Gastroesophageal sphincter (tissue), 4 donors: ENCODE data around the gene EP300. TPM values are rescaled to one million over a fixed set of nuclear protein-coding genes. Genes with fewer than 3 reads are reported as not detected.

ENCODE experiments used
- ATAC-seq: fragments of 150-250 bp; one replicate; pipeline ENCODE4 v1.9.1; 2016; ENCODE audit warnings: mild to moderate bottlenecking, moderate library complexity
- H3K27ac ChIP-seq, 4 donors: fragments of 200-600 bp; sonication (generic) in 3 of 4; 1 replicate in 3 of 4; 2 replicates in 1 of 4; pipeline ENCODE4 v1.5.1; 2016 to 2019
- H3K27me3 ChIP-seq: fragments of 200-600 bp; sonication (generic); one replicate; pipeline ENCODE4 v1.5.1; 2019
- H3K36me3 ChIP-seq, 2 donors: fragments of 200-600 bp; sonication (generic); one replicate each; pipeline ENCODE4 v1.5.1; 2019; ENCODE audit warnings: control low read depth in 1 of 2
- H3K4me1 ChIP-seq, 3 donors: fragments of 200-600 bp; sonication (generic); 1 replicate in 2 of 3; 2 replicates in 1 of 3; pipeline ENCODE4 v1.5.1; 2016 to 2019; ENCODE audit warnings: control low read depth in 2 of 3
- H3K4me3 ChIP-seq, 2 donors: fragments of 200-600 bp; sonication (generic); one replicate each; pipeline ENCODE4 v1.5.1; 2019; ENCODE audit warnings: mild to moderate bottlenecking in 1 of 2, moderate library complexity in 1 of 2
- H3K9me3 ChIP-seq, 3 donors: fragments of 200-600 bp; sonication (generic); one replicate each; pipeline ENCODE4 v1.5.1; 2017 to 2019; ENCODE audit warnings: control low read depth in 2 of 3
- EP300 ChIP-seq: sonication (generic); formaldehyde crosslinking; IDR thresholded peaks from one replicate; pipeline ENCODE4 v1.6.1; 2017; ENCODE audit warnings: antibody characterized with exemption, mild to moderate bottlenecking
- POLR2A ChIP-seq, 2 donors: fragments of 450-650 bp; IDR thresholded peaks; one replicate each; pipeline ENCODE4 v1.6.1; 2017; ENCODE audit warnings: antibody characterized with exemption in 2 of 2, mild to moderate bottlenecking in 2 of 2, moderate library complexity in 1 of 2
- POLR2AphosphoS5 ChIP-seq: sonication (generic); formaldehyde crosslinking; IDR thresholded peaks from one replicate; pipeline ENCODE4 v1.6.1; 2017; ENCODE audit warnings: antibody characterized with exemption
- WGBS, 2 donors: methylation state at CpG; one replicate each; pipeline ENCODE4 v1.1.5; 2018; ENCODE audit warnings: low coverage in 1 of 2; 5-methylcytosine and 5-hydroxymethylcytosine counted together
- total RNA-seq, 4 donors: library from RNA; depleted of rRNA; stranded (reverse); fragments of >200 nt; gene quantifications; one replicate each; pipeline ENCODE4 v1.1.0, GENCODE V29; 2016
- TF ChIP-seq, protein P1 (sequence below), 4 experiments: fragments of 200-600 bp in 2 of 4; fragments of 450-650 bp in 2 of 4; sonication (generic) in 1 of 4; IDR thresholded peaks; one replicate each; pipeline ENCODE4 v1.5.1; 2017 to 2019; ENCODE audit warnings: antibody characterized with exemption in 4 of 4, mild to moderate bottlenecking in 2 of 4, moderate library complexity in 2 of 4

EP300 gene
- total RNA-seq, 4 donors from 2014 or later, result 57.8 to 107 (median 79.2) TPM

- peak; percentile 100 for ATAC-seq
- peak within 1 kb of the TSS; percentile 19 to 93 (median 86) for H3K27ac ChIP-seq
- no peaks in the 10 kb centered on the region for H3K9me3 ChIP-seq
- H3K36me3 ChIP-seq, result peaks cover 0 to 26% of the 10 kb centered on the region in 2 donors
- peak; percentile 73 for TF ChIP-seq POLR2AphosphoS5
- TF ChIP-seq, protein P1, sequence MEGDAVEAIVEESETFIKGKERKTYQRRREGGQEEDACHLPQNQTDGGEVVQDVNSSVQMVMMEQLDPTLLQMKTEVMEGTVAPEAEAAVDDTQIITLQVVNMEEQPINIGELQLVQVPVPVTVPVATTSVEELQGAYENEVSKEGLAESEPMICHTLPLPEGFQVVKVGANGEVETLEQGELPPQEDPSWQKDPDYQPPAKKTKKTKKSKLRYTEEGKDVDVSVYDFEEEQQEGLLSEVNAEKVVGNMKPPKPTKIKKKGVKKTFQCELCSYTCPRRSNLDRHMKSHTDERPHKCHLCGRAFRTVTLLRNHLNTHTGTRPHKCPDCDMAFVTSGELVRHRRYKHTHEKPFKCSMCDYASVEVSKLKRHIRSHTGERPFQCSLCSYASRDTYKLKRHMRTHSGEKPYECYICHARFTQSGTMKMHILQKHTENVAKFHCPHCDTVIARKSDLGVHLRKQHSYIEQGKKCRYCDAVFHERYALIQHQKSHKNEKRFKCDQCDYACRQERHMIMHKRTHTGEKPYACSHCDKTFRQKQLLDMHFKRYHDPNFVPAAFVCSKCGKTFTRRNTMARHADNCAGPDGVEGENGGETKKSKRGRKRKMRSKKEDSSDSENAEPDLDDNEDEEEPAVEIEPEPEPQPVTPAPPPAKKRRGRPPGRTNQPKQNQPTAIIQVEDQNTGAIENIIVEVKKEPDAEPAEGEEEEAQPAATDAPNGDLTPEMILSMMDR (IDR thresholded peaks at IDR 0.05), result no peak
- TF ChIP-seq EP300, result no peak
- TF ChIP-seq POLR2A (IDR thresholded peaks at IDR 0.05), result peak; percentile 18 to 24
- WGBS, 2 donors, result 5 to 7% methylated on average over 11 to 21 of the region's 47 CpGs
- no peaks in the 10 kb centered on the region for H3K27me3 ChIP-seq
- peak within 1 kb of the TSS; percentile 59 to 82 for H3K4me3 ChIP-seq
- H3K4me1 ChIP-seq, result peaks cover 0 to 16% (median 6%) of the 10 kb centered on the region in 3 donors
These were observed 112.9 kb downstream of the EP300 start, which contains the start of gene L3MBTL2 for GRCh38 chr22:41204992-41205900. L3MBTL2 (plus strand) TSS chr22:41205312; CDS start chr22:41205363, 51 bp downstream.

DNA sequence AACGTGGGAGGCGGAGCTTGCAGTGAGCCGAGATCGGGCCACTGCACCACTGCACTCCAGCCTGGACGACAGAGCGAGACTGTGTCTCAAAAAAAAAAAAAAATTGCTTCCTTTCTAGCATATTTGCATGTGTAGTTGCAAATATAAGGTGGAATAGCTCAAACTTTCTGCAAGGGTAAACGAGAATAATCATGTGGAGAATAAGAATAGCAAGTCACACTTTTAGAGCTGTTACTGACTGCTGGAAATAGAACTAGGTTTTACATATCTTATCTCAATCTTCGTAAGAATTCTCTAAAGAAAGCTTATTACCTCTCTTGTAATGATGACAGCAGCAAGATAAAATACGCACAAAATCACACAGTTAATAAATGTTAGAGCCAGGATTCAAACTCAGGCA is 114.3 kb downstream of the EP300 start:
- TF ChIP-seq POLR2AphosphoS5, result no peak
- no peak for TF ChIP-seq EP300
- TF ChIP-seq, protein P1 (IDR thresholded peaks at IDR 0.05), result no peak
- no peak for TF ChIP-seq POLR2A (IDR thresholded peaks at IDR 0.05)
- Histone ChIP-seq H3K27ac (no peak overlapping the region), H3K4me3 (no peak overlapping the region), H3K36me3 (peaks cover 0 to 37% of the 10 kb centered on the region in 2 donors), H3K4me1 (peaks cover 0 to 16% (median 6%) of the 10 kb centered on the region in 3 donors), H3K27me3 (no peaks in the 10 kb centered on the region), H3K9me3 (no peaks in the 10 kb centered on the region)
- no peak for ATAC-seq
- 92 to 96% methylated on average over 6 to 8 of the region's 9 CpGs for WGBS, 2 donors

GRCh38 chr22:41215409-41215808 is 123.0 kb downstream of the EP300 start:
- TF ChIP-seq, protein P1 (IDR thresholded peaks at IDR 0.05), result no peak
- TF ChIP-seq POLR2A (IDR thresholded peaks at IDR 0.05) (no peak), POLR2AphosphoS5 (no peak), EP300 (no peak)
- no peak for ATAC-seq
- Histone ChIP-seq H3K9me3 (no peaks in the 10 kb centered on the region), H3K36me3 (peaks cover 0 to 64% of the 10 kb centered on the region in 2 donors), H3K4me1 (peaks cover 0 to 30% (median 14%) of the 10 kb centered on the region in 3 donors), H3K27ac (peak overlapping the region in 1 of 4 donors; percentile 86), H3K4me3 (no peak overlapping the region), H3K27me3 (no peaks in the 10 kb centered on the region)
- WGBS, 2 donors, result 97 to 100% methylated on average over 5 to 6 of the region's 10 CpGs

DNA sequence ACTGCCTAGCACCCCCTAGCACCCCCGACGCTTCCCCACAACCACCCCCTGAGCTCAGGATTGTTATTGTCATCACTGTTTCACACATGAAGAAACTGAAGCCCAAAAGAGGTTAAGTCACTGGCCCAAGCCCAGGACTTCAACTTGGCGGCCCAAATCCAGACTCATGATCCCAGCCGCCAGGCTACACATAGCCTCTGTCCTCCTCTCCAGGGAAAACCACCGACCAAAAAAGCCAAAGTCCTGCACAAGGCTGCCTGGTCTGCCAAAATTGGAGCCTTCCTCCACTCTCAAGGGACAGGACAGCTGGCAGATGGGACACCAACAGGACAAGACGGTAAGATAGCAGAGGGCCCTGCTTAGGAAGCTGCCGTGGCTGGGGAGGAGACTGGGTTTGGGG is 123.5 kb downstream of the EP300 start:
- no peak for ATAC-seq
- 100% methylated on average over 2 of the region's 7 CpGs; no CpG with 5 or more reads in 1 of the 2 donors for WGBS, 2 donors
- Histone ChIP-seq H3K27ac (peak overlapping the region in 3 of 4 donors; percentile 82 to 88 (median 86)), H3K4me3 (no peak overlapping the region), H3K27me3 (no peaks in the 10 kb centered on the region), H3K36me3 (peaks cover 0 to 64% of the 10 kb centered on the region in 2 donors), H3K9me3 (no peaks in the 10 kb centered on the region), H3K4me1 (peaks cover 0 to 30% (median 14%) of the 10 kb centered on the region in 3 donors)
- TF ChIP-seq POLR2AphosphoS5 (no peak), POLR2A (IDR thresholded peaks at IDR 0.05) (no peak), EP300 (no peak)
- TF ChIP-seq, protein P1 (IDR thresholded peaks at IDR 0.05), result no peak
